Choroid plexus epithelial cell (primary cell): ENCODE results near the gene RFX8.
"Not testable (repeated sequence)": the region's sequence is repeated elsewhere in the genome, so short reads cannot be mapped to it uniquely, and the experiment has no call there.

Experiments used
- DNase-seq: peaks from one replicate; pipeline ENCODE4 v3.0.0-alpha.2; 2010; ENCODE audit warnings: low read depth
- H3K4me3 ChIP-seq: 2 replicates; pipeline ENCODE4 v1.5.1; 2011; ENCODE audit warnings: low read depth, mild to moderate bottlenecking, control low read depth, low read length, moderate library complexity
- CTCF ChIP-seq: conservative IDR thresholded peaks from 2 replicates; pipeline ENCODE4 v1.5.1; 2011; ENCODE audit warnings: low read depth, mild to moderate bottlenecking, control low read depth, inconsistent platforms, low read length, moderate library complexity

The RFX8 gene

GRCh38 chr2:101464841-101465240, 10.1 kb downstream of the RFX8 start:
- peak; percentile 34 for DNase-seq
- TF ChIP-seq CTCF, result no peak
- no peak overlapping the region for H3K4me3 ChIP-seq

- no peak for TF ChIP-seq CTCF
- peak; percentile 82 for DNase-seq
- H3K4me3 ChIP-seq, result no peak overlapping the region
Measured at GRCh38 chr2:101463911-101464641, 10.8 kb downstream of the RFX8 start.

- no peak for TF ChIP-seq CTCF
- no peak for DNase-seq
- no peak overlapping the region for H3K4me3 ChIP-seq
Measured at GRCh38 chr2:101463421-101463820, 11.5 kb downstream of the RFX8 start.

GRCh38 chr2:101461381-101461780, 13.5 kb downstream of the RFX8 start:
- TF ChIP-seq CTCF, result no peak

GRCh38 chr2:101454408-101454807, 20.5 kb downstream of the RFX8 start:
- not testable (repeated sequence) for H3K4me3 ChIP-seq, DNase-seq

More at GRCh38 chr2:101461381-101461780, 13.5 kb downstream of the RFX8 start:
- DNase-seq, result no peak
- H3K4me3 ChIP-seq, result no peak overlapping the region

- H3K4me3 ChIP-seq, result no peak overlapping the region
- no peak for TF ChIP-seq CTCF
- DNase-seq, result no peak
Measured at GRCh38 chr2:101450965-101451364, 23.9 kb downstream of the RFX8 start.

- no peak for TF ChIP-seq CTCF
- DNase-seq, result peak; percentile 50
- no peak overlapping the region for H3K4me3 ChIP-seq
Measured at GRCh38 chr2:101446869-101447268, 28.0 kb downstream of the RFX8 start.
